Kidney (tissue), 22 donors: ENCODE measurements around the gene HPDL. TPM values are rescaled to one million over a fixed set of nuclear protein-coding genes. Genes with fewer than 3 reads are reported as not detected.
"Not testable (repeated sequence)": the region's sequence is repeated elsewhere in the genome, so short reads cannot be mapped to it uniquely, and the experiment has no call there.

Experiments
- DNase-seq, 5 donors: peaks; one replicate each; pipeline ENCODE4 v3.0.0-alpha.2; 2013 to 2020
- FAIRE-seq: peaks from 2 replicates; lab custom pipeline; 2012; peaks lifted over from hg19 to GRCh38; lab: Jason Lieb, UNC
- H3K27ac ChIP-seq, 2 donors: one replicate each; pipeline ENCODE4 v1.7.0; 2013; ENCODE audit warnings: low read depth in 2 of 2, low read length in 2 of 2, inconsistent platforms in 1 of 2
- H3K27me3 ChIP-seq: one replicate; pipeline ENCODE4 v1.7.1; 2013; ENCODE audit warnings: low read length, inconsistent platforms; ENCODE audit not compliant: control insufficient read depth, insufficient read depth
- H3K36me3 ChIP-seq, 3 donors: one replicate each; pipeline versions ENCODE4 v1.7.0 to v1.7.1; 2013; ENCODE audit warnings: low read length in 3 of 3, control low read depth in 1 of 3, inconsistent platforms in 1 of 3; ENCODE audit not compliant: insufficient read depth in 3 of 3, control insufficient read depth in 2 of 3
- H3K4me1 ChIP-seq, 3 donors: one replicate each; pipeline versions ENCODE4 v1.7.0 to v1.7.1; 2013; ENCODE audit warnings: low read length in 3 of 3, inconsistent platforms in 1 of 3, low read depth in 1 of 3; ENCODE audit not compliant: control insufficient read depth in 2 of 3, insufficient read depth in 2 of 3
- H3K4me3 ChIP-seq, 3 donors: one replicate each; pipeline versions ENCODE4 v1.7.0 to v1.8.1; 2013; ENCODE audit warnings: low read length in 3 of 3, control low read depth in 1 of 3, inconsistent platforms in 1 of 3
- H3K9ac ChIP-seq, 3 donors: one replicate each; pipeline versions ENCODE4 v1.7.0 to v1.7.1; 2013; ENCODE audit warnings: low read length in 3 of 3, control low read depth in 1 of 3, inconsistent platforms in 1 of 3
- H3K9me3 ChIP-seq, 3 donors: one replicate each; pipeline versions ENCODE4 v1.7.0 to v1.7.1; 2013; ENCODE audit warnings: low read length in 3 of 3, control low read depth in 1 of 3, inconsistent platforms in 1 of 3; ENCODE audit not compliant: control insufficient read depth in 2 of 3, insufficient read depth in 1 of 3
- CTCF ChIP-seq: IDR thresholded peaks from 3 replicates; pipeline ENCODE4 v1.5.1; 2012; ENCODE audit warnings: mild to moderate bottlenecking, moderate library complexity, borderline replicate concordance; ENCODE audit not compliant: insufficient read depth; ENCODE audit errors: extremely low read depth
- intact Hi-C: fragments of 100-400 bp; cut with DNase I; formaldehyde crosslinking; loops from one replicate; pipeline ENCODE4 v1.11.1; 2022
- long read RNA-seq, 10 donors: library from polyadenylated mRNA in 1 of 10; unstranded in 1 of 10; transcript quantifications; one replicate each; pipeline ENCODE4 v2.0.0 and lab custom pipeline, GENCODE V29; 2021 to 2026
- polyA plus RNA-seq: library from polyadenylated mRNA; stranded (reverse); fragments of 350-450 nt; fragmentation: Illumina TruSeq; extraction: RNeasy Lipid Tissue Mini Kit (QIAGEN cat#74804); gene quantifications from one replicate; pipeline ENCODE4 v1.2.3, GENCODE V29; 2014; ENCODE audit warnings: low read depth, low replicate concordance; ENCODE audit not compliant: insufficient read depth
- total RNA-seq: library from RNA; stranded (reverse); fragmentation: NEBNext Ultra II Directional; extraction: Animal tissue kit (Norgen Biotek cat#: 25700); gene quantifications from one replicate; pipeline ENCODE4 v1.2.1, GENCODE V29; 2021
- donor health status: control.
- donor health status: control.
- donor health status: control.
- donor health status: control.
- donor health status: control.
- donor health status: DM: yes; HTN: yes; CAD: no.
- donor health status: Normal renal cell carcinoma (clear cell type).

Gene HPDL
- total RNA-seq (0.66 TPM), polyA plus RNA-seq (not detected)
- long read RNA-seq, donor 1, transcript HPDL-201 (1 exons, 1,629 nt) = major isoform, 5 of 5 reads
- long read RNA-seq, donor 1, partial matches to known transcripts = 0 of 5 reads
- long read RNA-seq, donor 1, other reads (novel, unspliced or antisense) = 0 of 5 reads
- long read RNA-seq, donor 2, transcript HPDL-201 (1 exons, 1,629 nt) = major isoform, 5 of 5 reads
- long read RNA-seq, donor 2, partial matches to known transcripts = 0 of 5 reads
- long read RNA-seq, donor 2, other reads (novel, unspliced or antisense) = 0 of 5 reads
- long read RNA-seq, donor 3, transcript HPDL-201 (1 exons, 1,629 nt) = major isoform, 7 of 7 reads
- long read RNA-seq, donor 3, partial matches to known transcripts = 0 of 7 reads
- long read RNA-seq, donor 3, other reads (novel, unspliced or antisense) = 0 of 7 reads
- long read RNA-seq, donor 4, transcript HPDL-201 (1 exons, 1,629 nt) = major isoform, 6 of 6 reads
- long read RNA-seq, donor 4, partial matches to known transcripts = 0 of 6 reads
- long read RNA-seq, donor 4, other reads (novel, unspliced or antisense) = 0 of 6 reads
- long read RNA-seq, donor 5 = 0 reads
- long read RNA-seq, donor 6, partial matches to known transcripts = 0 of 2 reads
- long read RNA-seq, donor 6, other reads (novel, unspliced or antisense) = 0 of 2 reads
- long read RNA-seq, donor 7, partial matches to known transcripts = 0 of 1 reads
- long read RNA-seq, donor 7, other reads (novel, unspliced or antisense) = 0 of 1 reads
- long read RNA-seq, donor 8, transcript HPDL-201 (1 exons, 1,629 nt) = major isoform, 9 of 9 reads
- long read RNA-seq, donor 8, partial matches to known transcripts = 0 of 9 reads
- long read RNA-seq, donor 8, other reads (novel, unspliced or antisense) = 0 of 9 reads
- long read RNA-seq, donor 9, partial matches to known transcripts = 0 of 4 reads
- long read RNA-seq, donor 9, other reads (novel, unspliced or antisense) = 0 of 4 reads
- long read RNA-seq, donor 10, partial matches to known transcripts = 0 of 2 reads
- long read RNA-seq, donor 10, other reads (novel, unspliced or antisense) = 0 of 2 reads

- no peaks in the 10 kb centered on the region for H3K27me3 ChIP-seq
- no peak for TF ChIP-seq CTCF
- peaks cover 0 to 9% (median 0%) of the 10 kb centered on the region in 3 donors for H3K4me1 ChIP-seq
- H3K9ac ChIP-seq = peak within 1 kb of the TSS in 2 of 3 donors; percentile 26 to 31
- FAIRE-seq (no peak), DNase-seq (peak; percentile 87 to 96 (median 93))
- peak within 1 kb of the TSS; percentile 55 to 71 (median 61) for H3K4me3 ChIP-seq
- peaks cover 0 to 10% (median 6%) of the 10 kb centered on the region in 3 donors for H3K36me3 ChIP-seq
- no peaks in the 10 kb centered on the region for H3K9me3 ChIP-seq
- intact Hi-C loops = no loop called here
- H3K27ac ChIP-seq = no peak within 1 kb of the TSS
These were observed at the start of gene HPDL for GRCh38 chr1:45326627-45327623. Gene HPDL, plus strand, starts transcription at chr1:45326895. Its CDS starts 254 bp downstream, at chr1:45327149.

- FAIRE-seq = no peak
- TF ChIP-seq CTCF = no peak
- intact Hi-C loops = no loop called here
These were observed 44.3 kb upstream of the HPDL start for GRCh38 chr1:45282351-45282750.

GRCh38 chr1:45284858-45285257 lies 41.8 kb upstream of the HPDL start:
- intact Hi-C loops, H3K9me3 ChIP-seq, FAIRE-seq, H3K27ac ChIP-seq, H3K4me3 ChIP-seq, H3K9ac ChIP-seq, H3K36me3 ChIP-seq, H3K4me1 ChIP-seq, H3K27me3 ChIP-seq, DNase-seq: not testable (repeated sequence)

More at GRCh38 chr1:45282351-45282750, 44.3 kb upstream of the HPDL start:
- H3K27ac ChIP-seq = no peak overlapping the region
- H3K9ac ChIP-seq = no peak overlapping the region
- no peaks in the 10 kb centered on the region for H3K36me3 ChIP-seq
- H3K27me3 ChIP-seq = no peaks in the 10 kb centered on the region
- DNase-seq = no peak
- H3K4me1 ChIP-seq = no peaks in the 10 kb centered on the region
- H3K9me3 ChIP-seq = no peaks in the 10 kb centered on the region
- H3K4me3 ChIP-seq = no peak overlapping the region

- H3K9ac ChIP-seq, H3K4me1 ChIP-seq, H3K9me3 ChIP-seq, H3K27ac ChIP-seq, FAIRE-seq, H3K4me3 ChIP-seq, H3K36me3 ChIP-seq, intact Hi-C loops, DNase-seq, H3K27me3 ChIP-seq: not testable (repeated sequence)
These were observed 40.2 kb upstream of the HPDL start for GRCh38 chr1:45286521-45286920.

GRCh38 chr1:45291002-45291401 lies 35.7 kb upstream of the HPDL start:
- intact Hi-C loops, H3K27me3 ChIP-seq, H3K9ac ChIP-seq, H3K4me1 ChIP-seq, H3K4me3 ChIP-seq, H3K36me3 ChIP-seq, H3K27ac ChIP-seq, H3K9me3 ChIP-seq, DNase-seq, FAIRE-seq: not testable (repeated sequence)
